Kidney epithelial cell (primary cell): Measurements from ENCODE around the gene ABLIM2. TPM values are rescaled to one million over a fixed set of nuclear protein-coding genes. Genes with fewer than 3 reads are reported as not detected.

Source experiments
- DNase-seq: peaks from one replicate; pipeline ENCODE4 v3.0.0-alpha.2; 2010; ENCODE audit warnings: low read depth
- H3K27me3 ChIP-seq: 2 replicates; pipeline ENCODE4 v1.6.0; 2011; ENCODE audit warnings: low read length; ENCODE audit not compliant: control insufficient read depth, insufficient read depth
- H3K36me3 ChIP-seq: 2 replicates; pipeline ENCODE4 v1.5.1; 2011; ENCODE audit warnings: low read length; ENCODE audit not compliant: control insufficient read depth, insufficient read depth
- H3K4me3 ChIP-seq: 2 replicates; pipeline ENCODE4 v1.5.1; 2011; ENCODE audit warnings: low read depth, mild to moderate bottlenecking, control low read depth, low read length
- total RNA-seq: library from RNA; depleted of rRNA; stranded (reverse); fragments of >200 nt; gene quantifications from 2 replicates; pipeline ENCODE4 v1.2.3, GENCODE V29; 2015
- TF ChIP-seq, protein P1 (sequence below): IDR thresholded peaks from 2 replicates; pipeline ENCODE4 v1.5.1; 2011; ENCODE audit warnings: mild to moderate bottlenecking, moderate library complexity, low read length, control low read depth, inconsistent platforms; ENCODE audit not compliant: insufficient read depth, poor library complexity, severe bottlenecking

Gene ABLIM2
- total RNA-seq, 1 donor from 2014 or later, result 1.3 TPM

- peaks cover 5% of the 10 kb centered on the region for H3K27me3 ChIP-seq
- H3K36me3 ChIP-seq, result no peaks in the 10 kb centered on the region
- no peak for DNase-seq
- TF ChIP-seq, protein P1, sequence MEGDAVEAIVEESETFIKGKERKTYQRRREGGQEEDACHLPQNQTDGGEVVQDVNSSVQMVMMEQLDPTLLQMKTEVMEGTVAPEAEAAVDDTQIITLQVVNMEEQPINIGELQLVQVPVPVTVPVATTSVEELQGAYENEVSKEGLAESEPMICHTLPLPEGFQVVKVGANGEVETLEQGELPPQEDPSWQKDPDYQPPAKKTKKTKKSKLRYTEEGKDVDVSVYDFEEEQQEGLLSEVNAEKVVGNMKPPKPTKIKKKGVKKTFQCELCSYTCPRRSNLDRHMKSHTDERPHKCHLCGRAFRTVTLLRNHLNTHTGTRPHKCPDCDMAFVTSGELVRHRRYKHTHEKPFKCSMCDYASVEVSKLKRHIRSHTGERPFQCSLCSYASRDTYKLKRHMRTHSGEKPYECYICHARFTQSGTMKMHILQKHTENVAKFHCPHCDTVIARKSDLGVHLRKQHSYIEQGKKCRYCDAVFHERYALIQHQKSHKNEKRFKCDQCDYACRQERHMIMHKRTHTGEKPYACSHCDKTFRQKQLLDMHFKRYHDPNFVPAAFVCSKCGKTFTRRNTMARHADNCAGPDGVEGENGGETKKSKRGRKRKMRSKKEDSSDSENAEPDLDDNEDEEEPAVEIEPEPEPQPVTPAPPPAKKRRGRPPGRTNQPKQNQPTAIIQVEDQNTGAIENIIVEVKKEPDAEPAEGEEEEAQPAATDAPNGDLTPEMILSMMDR, result no peak
- H3K4me3 ChIP-seq, result no peak overlapping the region
Measured at GRCh38 chr4:8092282-8092681, 66.3 kb downstream of the ABLIM2 start.

GRCh38 chr4:8090744-8091301 lies 67.8 kb downstream of the ABLIM2 start:
- TF ChIP-seq, protein P1, result no peak
- no peak overlapping the region for H3K4me3 ChIP-seq
- no peaks in the 10 kb centered on the region for H3K36me3 ChIP-seq
- no peak for DNase-seq
- peaks cover 5% of the 10 kb centered on the region for H3K27me3 ChIP-seq

DNA sequence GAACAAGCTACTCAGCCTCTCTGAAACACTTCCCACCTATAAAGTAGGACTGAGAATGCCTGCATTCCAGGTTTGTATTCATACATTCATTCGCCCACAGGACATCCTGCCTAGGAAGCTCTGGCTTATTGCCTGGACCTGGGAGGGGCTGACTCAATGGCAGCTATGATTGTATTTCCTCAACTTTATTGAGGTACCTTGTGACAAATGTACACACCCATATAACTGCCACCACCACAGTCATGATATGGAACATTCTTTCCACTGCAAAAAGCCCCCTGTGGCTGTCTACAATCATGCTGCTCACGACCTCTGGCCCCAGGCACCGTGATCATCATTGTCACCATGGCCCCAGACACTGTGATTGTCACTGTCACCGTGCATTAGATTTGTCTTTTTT lies 68.3 kb downstream of the ABLIM2 start:
- no peak for DNase-seq
- H3K4me3 ChIP-seq, result no peak overlapping the region
- TF ChIP-seq, protein P1, result no peak
- H3K36me3 ChIP-seq, result no peaks in the 10 kb centered on the region
- H3K27me3 ChIP-seq, result peaks cover 5% of the 10 kb centered on the region

DNA sequence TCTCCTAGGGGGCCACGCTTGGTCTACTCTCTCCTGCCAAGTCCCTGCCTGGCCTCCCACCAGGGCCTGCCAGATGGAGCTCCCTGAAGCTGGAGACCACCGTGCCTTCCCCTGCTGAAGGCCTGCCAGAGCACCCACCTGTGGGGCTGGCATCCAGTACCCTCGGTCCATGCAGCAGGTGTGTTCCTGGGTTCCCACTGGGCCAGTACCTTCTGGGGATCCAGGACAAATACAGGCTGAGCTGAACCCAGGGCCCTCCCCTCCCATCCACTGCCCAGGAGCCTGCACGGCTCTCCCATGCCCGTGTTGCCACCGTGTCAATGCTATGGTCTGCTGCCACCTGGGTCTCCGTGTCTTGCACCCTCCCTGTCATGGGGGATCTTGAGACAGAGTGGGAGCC lies 68.8 kb downstream of the ABLIM2 start:
- TF ChIP-seq, protein P1, result no peak
- no peak for DNase-seq
- peaks cover 5% of the 10 kb centered on the region for H3K27me3 ChIP-seq
- no peaks in the 10 kb centered on the region for H3K36me3 ChIP-seq
- no peak overlapping the region for H3K4me3 ChIP-seq

GRCh38 chr4:8088966-8089491 lies 69.6 kb downstream of the ABLIM2 start:
- Histone ChIP-seq H3K4me3 (no peak overlapping the region), H3K27me3 (peaks cover 5% of the 10 kb centered on the region), H3K36me3 (no peaks in the 10 kb centered on the region)
- no peak for DNase-seq
- TF ChIP-seq, protein P1, result no peak

DNA sequence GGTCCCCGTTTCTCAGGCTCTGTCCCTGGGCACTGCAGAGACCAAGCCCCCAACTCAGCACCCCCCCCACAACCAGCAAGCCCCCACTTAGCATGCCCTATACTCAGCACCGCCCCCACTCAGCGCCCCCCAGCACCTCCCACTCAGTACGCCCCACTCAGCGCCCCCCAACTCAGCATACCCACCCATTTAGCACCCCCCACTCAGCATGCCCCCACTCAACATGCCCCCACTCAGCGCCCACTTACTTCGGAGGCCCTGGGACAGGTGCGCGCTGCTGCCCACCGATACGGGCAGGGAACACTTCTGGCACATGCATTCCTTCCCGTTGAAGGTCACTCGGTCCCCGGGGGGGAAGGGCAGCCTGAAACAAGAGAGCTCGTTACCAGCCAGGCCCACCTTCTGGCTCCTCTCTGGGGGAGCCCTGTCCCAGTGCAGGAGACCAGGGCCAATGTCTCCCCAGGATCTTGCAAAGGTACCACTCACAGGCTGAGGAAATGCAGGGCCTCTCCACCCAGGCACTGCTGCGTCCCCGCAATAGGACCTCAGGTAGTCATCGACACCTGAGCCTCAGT lies 70.6 kb downstream of the ABLIM2 start:
- Histone ChIP-seq H3K36me3 (no peaks in the 10 kb centered on the region), H3K4me3 (no peak overlapping the region), H3K27me3 (peaks cover 5% of the 10 kb centered on the region)
- TF ChIP-seq, protein P1, result no peak
- DNase-seq, result no peak
